ENCODE measurements around the gene HJURP. TPM values are rescaled to one million over a fixed set of nuclear protein-coding genes. Genes with fewer than 3 reads are reported as not detected.
A peak's percentile ranks its signal among the peaks of the same experiment; 100 is the strongest.

The HJURP gene
- total RNA-seq, 4 donors from 2014 or later, result under 0.01 to 0.23 (median 0.19) TPM; not detected in 1

GRCh38 chr2:233855345-233855744 lies 1.0 kb upstream of the HJURP start:
- Histone ChIP-seq H3K4me3 (peak overlapping the region in 1 of 4 donors; percentile 60), H3K9me3 (no peaks in the 10 kb centered on the region), H3K27me3 (peaks cover 0 to 20% (median 0%) of the 10 kb centered on the region in 4 donors), H3K27ac (replicated peaks in 1 of 4) (no peak overlapping the region), H3K36me3 (no peaks in the 10 kb centered on the region), H3K4me1 (peaks cover 8 to 28% (median 19%) of the 10 kb centered on the region in 4 donors)
- intact Hi-C loops (cut with DNase I), result no loop called here
- peak; percentile 72 for DNase-seq (ENCODE audit: extremely low spot score)
- TF ChIP-seq POLR2A (IDR thresholded peaks at IDR 0.05; ENCODE audit: low read depth) (no peak), POLR2AphosphoS5 (IDR thresholded peaks at IDR 0.05) (no peak), EP300 (IDR thresholded peaks at IDR 0.05) (no peak)
- TF ChIP-seq, protein P1, sequence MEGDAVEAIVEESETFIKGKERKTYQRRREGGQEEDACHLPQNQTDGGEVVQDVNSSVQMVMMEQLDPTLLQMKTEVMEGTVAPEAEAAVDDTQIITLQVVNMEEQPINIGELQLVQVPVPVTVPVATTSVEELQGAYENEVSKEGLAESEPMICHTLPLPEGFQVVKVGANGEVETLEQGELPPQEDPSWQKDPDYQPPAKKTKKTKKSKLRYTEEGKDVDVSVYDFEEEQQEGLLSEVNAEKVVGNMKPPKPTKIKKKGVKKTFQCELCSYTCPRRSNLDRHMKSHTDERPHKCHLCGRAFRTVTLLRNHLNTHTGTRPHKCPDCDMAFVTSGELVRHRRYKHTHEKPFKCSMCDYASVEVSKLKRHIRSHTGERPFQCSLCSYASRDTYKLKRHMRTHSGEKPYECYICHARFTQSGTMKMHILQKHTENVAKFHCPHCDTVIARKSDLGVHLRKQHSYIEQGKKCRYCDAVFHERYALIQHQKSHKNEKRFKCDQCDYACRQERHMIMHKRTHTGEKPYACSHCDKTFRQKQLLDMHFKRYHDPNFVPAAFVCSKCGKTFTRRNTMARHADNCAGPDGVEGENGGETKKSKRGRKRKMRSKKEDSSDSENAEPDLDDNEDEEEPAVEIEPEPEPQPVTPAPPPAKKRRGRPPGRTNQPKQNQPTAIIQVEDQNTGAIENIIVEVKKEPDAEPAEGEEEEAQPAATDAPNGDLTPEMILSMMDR (IDR thresholded peaks at IDR 0.05), result no peak
- WGBS, result 94% methylated on average over 5 of the region's 5 CpGs

DNA sequence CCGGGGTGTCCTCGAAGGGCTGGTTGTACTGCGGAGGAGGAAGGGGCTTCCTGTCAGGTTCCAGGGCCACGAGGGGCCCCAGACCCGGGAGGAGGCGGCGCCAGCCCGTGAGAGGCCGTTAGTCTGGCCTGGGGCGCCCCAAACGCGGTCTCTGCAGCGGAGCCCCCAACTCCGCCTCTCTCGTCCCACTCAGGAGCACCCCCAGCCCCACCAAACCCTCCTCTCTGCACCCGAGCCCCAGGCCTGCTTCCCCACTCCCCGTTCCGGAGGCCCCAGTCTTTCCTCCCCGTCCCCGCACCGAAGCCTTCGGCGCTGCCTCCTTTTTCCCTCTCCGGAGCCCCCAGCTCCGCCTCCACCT lies 473 bp downstream of the HJURP start:
- H3K4me3 ChIP-seq, result peak overlapping the region; percentile 60 to 90 (median 70)
- DNase-seq (ENCODE audit: extremely low spot score), result no peak
- peaks cover 8 to 28% (median 19%) of the 10 kb centered on the region in 4 donors for H3K4me1 ChIP-seq
- intact Hi-C loops (cut with DNase I), result no loop called here
- no peaks in the 10 kb centered on the region for H3K36me3 ChIP-seq
- no peak overlapping the region for H3K27ac ChIP-seq (replicated peaks in 1 of 4)
- H3K27me3 ChIP-seq, result peaks cover 0 to 35% (median 0%) of the 10 kb centered on the region in 4 donors
- no peaks in the 10 kb centered on the region for H3K9me3 ChIP-seq
- TF ChIP-seq POLR2A (IDR thresholded peaks at IDR 0.05; ENCODE audit: low read depth) (no peak), POLR2AphosphoS5 (IDR thresholded peaks at IDR 0.05) (no peak), EP300 (IDR thresholded peaks at IDR 0.05) (no peak)
- TF ChIP-seq, protein P1 (IDR thresholded peaks at IDR 0.05), result no peak
- WGBS, result 3% methylated on average over 13 of the region's 25 CpGs

DNA sequence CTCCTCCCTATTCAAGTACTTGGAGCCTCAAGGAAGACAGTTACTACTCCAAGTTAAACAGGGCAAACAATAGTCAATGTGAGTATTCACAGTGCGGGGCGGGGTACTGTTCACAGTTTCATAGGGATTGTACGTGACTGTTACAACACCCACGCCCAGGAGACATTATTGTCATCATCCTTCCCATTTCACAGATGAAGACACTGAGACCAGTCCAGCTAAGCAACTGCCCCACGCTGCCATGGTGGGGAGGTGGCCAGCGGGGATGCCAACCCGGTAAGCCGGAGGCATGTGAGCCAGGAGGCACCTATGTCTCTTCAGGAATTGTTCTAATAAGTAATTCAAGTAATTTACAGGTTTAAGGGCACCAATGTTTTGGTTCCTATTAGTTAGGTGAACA lies 982 bp downstream of the HJURP start:
- intact Hi-C loops (cut with DNase I), result no loop called here
- Histone ChIP-seq H3K9me3 (no peaks in the 10 kb centered on the region), H3K36me3 (no peaks in the 10 kb centered on the region), H3K27me3 (peaks cover 0 to 40% (median 0%) of the 10 kb centered on the region in 4 donors), H3K27ac (replicated peaks in 1 of 4) (no peak overlapping the region), H3K4me3 (peak overlapping the region in 2 of 4 donors; percentile 60 to 90), H3K4me1 (peaks cover 8 to 28% (median 19%) of the 10 kb centered on the region in 4 donors)
- peak; percentile 37 for DNase-seq (ENCODE audit: extremely low spot score)
- 46% methylated on average over 8 of the region's 8 CpGs for WGBS
- TF ChIP-seq EP300 (IDR thresholded peaks at IDR 0.05) (no peak), POLR2AphosphoS5 (IDR thresholded peaks at IDR 0.05) (no peak), POLR2A (IDR thresholded peaks at IDR 0.05; ENCODE audit: low read depth) (no peak)
- TF ChIP-seq, protein P1 (IDR thresholded peaks at IDR 0.05), result no peak

DNA sequence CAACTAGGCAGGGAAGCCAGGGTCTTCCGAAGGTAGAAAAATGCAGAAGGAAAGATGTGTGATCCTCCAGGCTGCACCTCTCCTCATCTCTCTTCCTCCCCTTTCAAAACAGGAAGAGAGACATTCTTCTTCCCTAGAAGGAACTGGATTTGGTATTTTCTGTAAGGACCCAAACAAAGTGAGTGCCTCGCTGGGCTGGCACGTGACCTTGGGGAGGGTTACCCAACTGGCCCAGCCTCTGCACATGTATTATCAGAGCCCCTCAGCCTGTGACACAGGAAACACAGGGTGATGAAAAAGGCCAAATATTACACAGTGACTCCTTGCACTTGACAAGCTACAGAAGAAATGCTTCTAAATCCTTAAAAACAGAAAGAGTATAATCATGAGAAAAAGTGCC lies 2.3 kb downstream of the HJURP start:
- Histone ChIP-seq H3K4me3 (no peak overlapping the region), H3K36me3 (no peaks in the 10 kb centered on the region), H3K4me1 (peaks cover 8 to 19% (median 12%) of the 10 kb centered on the region in 4 donors), H3K27ac (replicated peaks in 1 of 4) (no peak overlapping the region), H3K9me3 (no peaks in the 10 kb centered on the region), H3K27me3 (peaks cover 0 to 44% (median 0%) of the 10 kb centered on the region in 4 donors)
- intact Hi-C loops (cut with DNase I), result no loop called here
- TF ChIP-seq, protein P1 (IDR thresholded peaks at IDR 0.05), result no peak
- no peak for TF ChIP-seq EP300 (IDR thresholded peaks at IDR 0.05)
- TF ChIP-seq POLR2A (IDR thresholded peaks at IDR 0.05; ENCODE audit: low read depth), result no peak
- TF ChIP-seq POLR2AphosphoS5 (IDR thresholded peaks at IDR 0.05), result no peak
- WGBS, result 66% methylated on average over 3 of the region's 3 CpGs
- DNase-seq (ENCODE audit: extremely low spot score), result peak; percentile 50

DNA sequence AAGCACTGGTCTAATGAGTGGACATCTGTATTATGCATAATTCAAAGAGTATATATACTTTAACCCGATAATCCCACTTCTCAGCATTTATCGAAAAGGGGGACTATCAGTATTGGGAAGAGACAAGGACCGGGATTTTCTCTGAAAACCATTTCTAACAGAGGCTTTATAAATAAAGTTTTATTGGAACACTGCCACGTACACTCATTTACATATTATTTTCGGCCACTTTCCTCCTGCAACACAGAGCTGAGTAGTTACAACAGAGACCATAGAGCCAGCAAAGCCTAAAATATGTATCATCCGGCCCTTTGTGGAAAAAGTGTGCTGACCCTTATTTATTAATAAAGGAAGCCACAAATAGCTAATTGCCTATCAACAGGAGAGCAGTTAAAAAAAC lies 3.2 kb downstream of the HJURP start:
- no peak overlapping the region for H3K4me3 ChIP-seq
- intact Hi-C loops (cut with DNase I), result no loop called here
- no peaks in the 10 kb centered on the region for H3K9me3 ChIP-seq
- H3K27ac ChIP-seq (replicated peaks in 1 of 4), result no peak overlapping the region
- no peak for TF ChIP-seq EP300 (IDR thresholded peaks at IDR 0.05)
- TF ChIP-seq, protein P1 (IDR thresholded peaks at IDR 0.05), result no peak
- no peak for TF ChIP-seq POLR2AphosphoS5 (IDR thresholded peaks at IDR 0.05)
- TF ChIP-seq POLR2A (IDR thresholded peaks at IDR 0.05; ENCODE audit: low read depth), result no peak
- H3K36me3 ChIP-seq, result no peaks in the 10 kb centered on the region
- 97% methylated on average over 6 of the region's 6 CpGs for WGBS
- H3K4me1 ChIP-seq, result peaks cover 8 to 19% (median 12%) of the 10 kb centered on the region in 4 donors
- H3K27me3 ChIP-seq, result peaks cover 0 to 44% (median 0%) of the 10 kb centered on the region in 4 donors
- DNase-seq (ENCODE audit: extremely low spot score), result no peak

All from esophagus muscularis mucosa (tissue), 4 donors.